NCI-H82 treated with DMSO at 0.1 percent for 48 hours (cell line): ENCODE results near the gene FHIT.

Experiments used
- DNase-seq: peaks from one replicate; lab custom pipeline; 2025; ENCODE audit not compliant: unreplicated experiment; lab: John Stamatoyannopoulos, UW

The FHIT gene

GRCh38 chr3:60867200-60867599 lies 384.1 kb downstream of the FHIT start:
- DNase-seq: no peak

- no peak for DNase-seq
These were observed 394.8 kb downstream of the FHIT start for GRCh38 chr3:60856257-60857046.

DNA sequence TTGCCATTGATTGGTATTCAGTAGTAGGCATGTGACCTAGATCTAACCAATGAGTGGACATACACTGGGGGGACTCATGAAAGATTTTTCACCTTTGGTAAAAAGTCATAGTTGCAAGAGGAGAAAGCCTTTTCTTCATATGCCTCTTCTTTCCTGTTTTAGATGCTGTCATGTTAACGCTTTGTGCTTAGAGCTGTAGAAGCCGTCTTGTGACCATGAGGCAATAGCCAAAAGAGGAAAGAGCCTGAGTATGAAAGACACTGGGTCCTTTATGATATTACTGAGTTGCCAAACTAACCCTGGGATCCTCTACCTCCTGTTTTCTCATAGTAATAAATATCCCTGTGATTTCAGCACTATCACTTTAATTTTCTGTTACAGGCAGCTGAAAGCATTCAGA lies 396.0 kb downstream of the FHIT start:
- DNase-seq: no peak

- no peak for DNase-seq
These were observed 396.5 kb downstream of the FHIT start for GRCh38 chr3:60854791-60855190.

DNA sequence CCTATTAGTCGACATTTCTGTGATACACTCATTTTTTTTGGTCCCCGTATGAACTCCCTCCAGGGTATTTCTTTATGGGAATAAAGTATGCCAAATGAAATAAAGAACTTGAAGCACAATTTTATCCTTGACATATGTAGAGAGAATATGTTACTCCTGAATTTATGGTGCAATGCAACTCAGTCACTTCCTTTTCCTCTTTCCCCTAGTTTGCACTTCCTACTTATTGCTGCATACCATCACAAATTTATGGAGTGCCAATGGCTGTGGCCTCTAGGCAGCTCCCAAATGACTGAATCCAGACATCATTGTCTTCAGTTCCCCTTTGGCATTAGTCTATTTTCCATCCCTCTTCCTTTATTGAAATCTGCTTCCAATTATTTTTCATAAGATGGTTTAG lies 403.5 kb downstream of the FHIT start:
- DNase-seq: no peak

GRCh38 chr3:60844256-60844655 lies 407.0 kb downstream of the FHIT start:
- DNase-seq: no peak

GRCh38 chr3:60841355-60841754 lies 409.9 kb downstream of the FHIT start:
- DNase-seq: no peak

DNA sequence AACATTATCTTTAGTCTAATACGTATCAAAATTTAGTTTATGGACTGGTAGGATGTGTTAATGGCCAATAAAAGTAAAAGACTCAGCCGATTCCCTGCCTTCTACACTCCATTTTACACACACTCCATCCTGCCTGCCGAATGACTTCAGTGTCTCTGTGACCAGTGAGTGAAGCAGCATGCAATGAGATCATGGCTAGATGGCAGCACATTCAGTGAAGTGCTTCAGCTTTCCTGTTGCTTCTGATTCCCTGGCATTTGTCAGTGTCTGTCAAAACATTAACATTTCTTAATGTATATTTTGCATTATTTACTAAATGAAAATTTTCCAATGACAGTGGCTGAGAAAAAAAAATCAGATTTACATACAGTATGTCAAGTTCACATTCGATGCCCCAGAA lies 412.0 kb downstream of the FHIT start:
- no peak for DNase-seq

GRCh38 chr3:60835796-60836195 lies 415.5 kb downstream of the FHIT start:
- no peak for DNase-seq

DNA sequence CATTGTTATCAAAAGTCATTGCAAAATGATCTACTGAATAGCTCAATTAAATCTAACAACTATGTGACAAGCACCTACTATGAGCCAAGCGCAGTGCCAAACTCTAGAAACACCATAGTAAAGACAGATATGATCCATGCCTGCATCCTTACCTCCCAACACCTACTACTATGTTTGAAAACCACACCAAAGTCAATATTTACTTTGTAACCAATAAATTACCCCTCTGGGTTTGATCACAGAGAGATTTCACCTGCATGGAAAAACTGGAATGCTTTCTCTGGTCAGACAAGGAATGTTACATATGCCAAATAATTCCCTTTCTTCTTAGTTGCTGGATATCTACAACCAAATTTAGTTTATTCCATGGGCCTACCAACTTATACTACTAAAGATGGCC lies 422.2 kb downstream of the FHIT start:
- no peak for DNase-seq

GRCh38 chr3:60827666-60828065 lies 423.6 kb downstream of the FHIT start:
- no peak for DNase-seq

DNA sequence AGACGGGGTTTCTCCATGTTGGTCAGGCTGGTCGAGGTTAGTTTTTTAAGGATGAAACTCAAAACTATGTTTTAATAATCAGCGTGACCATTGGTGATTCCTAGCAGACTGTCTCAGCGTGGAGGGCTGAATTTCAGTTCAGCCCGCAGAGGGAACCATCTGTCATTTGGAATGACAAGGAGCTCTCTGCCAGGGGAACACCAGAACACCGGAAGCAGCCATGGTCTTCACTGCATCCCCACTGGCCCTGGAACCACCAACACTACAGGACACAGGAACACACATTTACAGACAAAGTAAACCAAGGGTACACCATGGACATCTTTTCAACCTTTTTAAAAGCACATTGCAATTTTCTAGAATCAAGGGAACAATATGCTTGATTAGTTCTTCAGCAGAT lies 424.7 kb downstream of the FHIT start:
- no peak for DNase-seq

DNA sequence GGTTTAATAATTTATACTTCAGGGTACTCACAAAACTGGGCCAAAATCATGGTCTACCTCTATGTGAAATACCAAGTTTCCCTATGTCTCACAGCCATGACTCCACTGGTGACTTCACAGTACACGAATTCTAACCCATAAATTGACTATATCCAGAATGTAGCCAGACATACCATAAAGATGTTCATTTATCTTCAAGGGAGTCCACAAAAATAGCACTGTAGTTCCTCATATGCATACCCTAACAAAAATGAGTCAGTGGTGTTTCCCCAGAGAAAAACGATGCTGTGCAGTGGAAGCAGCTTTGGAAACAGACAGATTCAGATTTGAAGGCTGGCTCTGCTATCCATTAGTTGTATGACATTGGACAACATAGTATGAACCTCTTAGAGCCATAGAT lies 438.8 kb downstream of the FHIT start:
- no peak for DNase-seq

- no peak for DNase-seq
These were observed 440.4 kb downstream of the FHIT start for GRCh38 chr3:60810881-60811280.

DNA sequence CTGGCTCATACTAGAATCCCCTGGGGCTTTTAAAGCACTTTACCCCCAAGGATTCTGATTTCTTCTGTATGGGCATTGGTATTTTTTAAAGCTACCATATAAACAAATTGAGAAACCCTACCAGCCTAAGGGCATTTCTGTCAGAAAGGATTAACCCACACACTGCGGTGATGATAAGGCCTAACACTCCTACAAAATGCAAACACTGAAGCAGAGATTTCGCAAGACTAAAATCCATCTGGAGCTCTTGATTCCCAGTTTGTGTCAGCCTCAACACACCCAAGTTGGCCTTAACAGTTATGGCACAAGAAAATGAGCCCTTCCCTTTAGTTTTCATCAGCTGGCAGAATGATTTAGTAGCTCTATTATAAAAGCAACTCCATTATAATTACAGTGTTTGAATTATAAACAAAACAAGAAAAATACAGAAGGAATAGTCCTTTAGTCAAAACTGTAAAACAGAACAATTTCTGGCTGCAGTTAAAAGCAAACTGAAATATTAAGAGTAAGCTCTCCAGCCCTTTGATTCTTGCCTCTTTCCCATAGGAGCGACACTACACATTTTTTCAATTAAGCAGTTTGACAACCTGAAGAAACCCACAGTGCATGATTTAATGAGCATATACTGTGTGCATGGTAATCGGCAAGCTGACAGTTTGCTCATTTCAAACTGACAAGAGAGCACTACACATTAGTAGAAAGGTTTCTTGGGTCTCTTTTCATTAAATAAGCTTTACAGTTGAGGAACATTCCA lies 441.2 kb downstream of the FHIT start:
- DNase-seq: peak; percentile 53

GRCh38 chr3:60803216-60804173 lies 447.8 kb downstream of the FHIT start:
- no peak for DNase-seq

- no peak for DNase-seq
These were observed 449.9 kb downstream of the FHIT start for GRCh38 chr3:60801307-60801706.

DNA sequence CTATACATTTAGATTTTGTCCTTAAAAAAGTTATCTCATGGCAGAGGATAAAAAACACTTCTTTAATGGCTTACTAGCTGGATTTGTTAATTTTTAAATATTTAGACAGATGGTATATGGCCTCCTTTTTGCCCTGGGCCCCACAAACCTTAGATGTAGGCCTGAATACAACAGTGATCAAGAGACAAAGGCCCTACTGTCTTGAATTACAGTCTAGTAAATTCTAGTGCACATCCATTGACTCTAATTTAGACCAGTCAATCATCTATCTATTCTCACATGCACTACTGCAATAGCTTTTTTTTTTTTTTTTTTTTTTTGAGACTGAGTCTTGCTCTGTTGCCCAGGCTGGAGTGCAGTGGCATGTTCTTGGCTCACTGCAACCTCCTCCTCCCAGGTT lies 452.8 kb downstream of the FHIT start:
- DNase-seq: no peak

DNA sequence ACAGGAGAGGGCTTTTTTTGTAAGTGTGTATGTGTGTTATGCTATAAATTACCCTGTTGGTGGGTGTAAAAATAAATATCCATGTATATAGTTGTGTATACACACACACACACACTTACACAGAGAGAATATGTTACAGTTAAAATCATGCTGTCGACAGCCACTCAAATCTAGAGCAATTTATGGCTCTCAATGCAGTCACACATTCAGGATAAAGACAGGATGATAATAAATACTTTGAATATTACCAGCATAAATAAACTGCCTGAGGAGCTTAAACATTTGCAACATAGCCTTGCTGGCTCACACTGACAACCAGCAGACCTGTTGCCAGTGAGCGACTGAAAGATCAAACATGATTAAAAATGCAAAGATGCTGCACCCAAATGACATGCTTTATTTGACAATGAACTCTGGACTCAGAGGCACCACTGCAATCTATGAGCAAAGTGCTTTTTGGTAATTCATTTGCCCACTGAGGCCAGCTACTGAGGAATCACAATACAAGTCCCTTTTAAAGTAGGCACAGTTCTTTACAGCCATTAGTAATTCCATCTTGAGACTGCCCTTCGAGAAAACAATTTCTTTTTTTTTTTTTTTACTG lies 458.9 kb downstream of the FHIT start:
- DNase-seq: no peak

GRCh38 chr3:60788185-60788584 lies 463.1 kb downstream of the FHIT start:
- no peak for DNase-seq

DNA sequence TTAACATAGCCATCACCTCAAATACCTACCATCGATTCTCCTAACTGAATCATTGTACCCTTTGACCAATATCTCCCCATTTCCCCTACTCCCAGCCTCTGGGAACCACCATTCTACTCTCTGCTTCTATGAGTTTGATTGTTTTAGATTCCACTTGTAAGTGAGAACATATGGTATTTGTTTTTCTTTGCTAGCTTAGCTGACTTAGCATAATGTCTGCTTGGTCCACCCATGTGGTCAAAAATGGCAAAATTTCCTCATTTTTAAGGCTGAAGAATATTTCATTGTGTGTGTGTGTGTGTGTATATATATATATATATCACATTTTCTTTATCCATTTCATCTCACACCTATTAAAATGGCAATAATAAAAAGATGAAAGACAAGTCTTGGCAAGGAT lies 469.3 kb downstream of the FHIT start:
- DNase-seq: no peak
